H9 (cell line): ENCODE measurements around the gene APP. TPM values are rescaled to one million over a fixed set of nuclear protein-coding genes. Genes with fewer than 3 reads are reported as not detected.
A peak's percentile ranks its signal among the peaks of the same experiment; 100 is the strongest.

Source experiments
- DNase-seq: peaks from one replicate; pipeline ENCODE4 v3.0.0-alpha.2; 2017
- H2AFZ ChIP-seq: one replicate; pipeline ENCODE4 v1.6.1; 2013; ENCODE audit warnings: mild to moderate bottlenecking, low read length, control low read depth, moderate library complexity
- H2AK5ac ChIP-seq: 2 replicates; pipeline ENCODE4 v1.6.1; 2013; ENCODE audit warnings: low read length, control low read depth, mixed read lengths; ENCODE audit not compliant: insufficient read length
- H2BK120ac ChIP-seq: one replicate; pipeline ENCODE4 v1.6.1; 2013; ENCODE audit warnings: low read depth, mild to moderate bottlenecking, low read length, control low read depth, inconsistent platforms; ENCODE audit not compliant: poor library complexity, severe bottlenecking
- H2BK12ac ChIP-seq: 2 replicates; pipeline ENCODE4 v1.6.1; 2013; ENCODE audit warnings: low read length, control low read depth, mixed read lengths, low read depth; ENCODE audit not compliant: insufficient read length
- H2BK15ac ChIP-seq: 2 replicates; pipeline ENCODE4 v1.6.1; 2013; ENCODE audit warnings: low read depth, low read length, control low read depth
- H2BK20ac ChIP-seq: one replicate; pipeline ENCODE4 v1.6.1; 2013; ENCODE audit warnings: low read depth, mild to moderate bottlenecking, low read length, control low read depth, inconsistent platforms; ENCODE audit not compliant: poor library complexity, severe bottlenecking
- H2BK5ac ChIP-seq: 2 replicates; pipeline ENCODE4 v1.6.1; 2013; ENCODE audit warnings: low read length, control low read depth, mixed read lengths; ENCODE audit not compliant: insufficient read length
- H3K14ac ChIP-seq: 2 replicates; pipeline ENCODE4 v1.6.1; 2013; ENCODE audit warnings: low read length, control low read depth; ENCODE audit not compliant: insufficient read depth
- H3K18ac ChIP-seq: 2 replicates; pipeline ENCODE4 v1.6.1; 2013; ENCODE audit warnings: low read depth, mild to moderate bottlenecking, mixed read lengths, low read length, control low read depth; ENCODE audit not compliant: insufficient read length
- H3K23ac ChIP-seq: 2 replicates; pipeline ENCODE4 v1.6.1; 2013; ENCODE audit warnings: low read length, control low read depth, mixed read lengths, low read depth; ENCODE audit not compliant: insufficient read length
- H3K23me2 ChIP-seq: 2 replicates; pipeline ENCODE4 v1.6.1; 2013; ENCODE audit warnings: low read depth, mild to moderate bottlenecking, mixed read lengths, low read length, control low read depth; ENCODE audit not compliant: insufficient read length, poor library complexity, severe bottlenecking
- H3K27ac ChIP-seq: 2 replicates; pipeline ENCODE4 v1.5.1; 2013; ENCODE audit warnings: low read length, control low read depth, mixed read lengths, low read depth; ENCODE audit not compliant: insufficient read length
- H3K27me3 ChIP-seq: 2 replicates; pipeline ENCODE4 v1.6.1; 2013; ENCODE audit warnings: low read length, control low read depth, inconsistent platforms; ENCODE audit not compliant: insufficient read depth
- H3K4ac ChIP-seq: 2 replicates; pipeline ENCODE4 v1.6.1; 2013; ENCODE audit warnings: low read depth, mild to moderate bottlenecking, control low read depth, inconsistent platforms, low read length, moderate library complexity
- H3K4me1 ChIP-seq: 2 replicates; pipeline ENCODE4 v1.6.1; 2013; ENCODE audit warnings: low read length, control low read depth, inconsistent platforms; ENCODE audit not compliant: insufficient read depth
- H3K4me2 ChIP-seq: 2 replicates; pipeline ENCODE4 v1.6.1; 2013; ENCODE audit warnings: low read length, control low read depth, mixed read lengths; ENCODE audit not compliant: insufficient read length, insufficient read depth
- H3K56ac ChIP-seq: 2 replicates; pipeline ENCODE4 v1.6.1; 2013; ENCODE audit warnings: low read depth, mild to moderate bottlenecking, mixed read lengths, low read length, control low read depth; ENCODE audit not compliant: insufficient read length
- H3K79me1 ChIP-seq: 2 replicates; pipeline ENCODE4 v1.6.1; 2013; ENCODE audit warnings: low read depth, mild to moderate bottlenecking, moderate library complexity, low read length, control low read depth, inconsistent platforms; ENCODE audit not compliant: insufficient read depth, poor library complexity, severe bottlenecking
- H3K79me2 ChIP-seq: 2 replicates; pipeline ENCODE4 v1.6.1; 2013; ENCODE audit warnings: low read length, control low read depth, inconsistent platforms; ENCODE audit not compliant: insufficient read depth
- H3K9ac ChIP-seq: 2 replicates; pipeline ENCODE4 v1.6.1; 2013; ENCODE audit warnings: low read length, control low read depth, mixed read lengths; ENCODE audit not compliant: insufficient read length; ENCODE audit errors: extremely low read depth
- H3K9me3 ChIP-seq: one replicate; pipeline ENCODE4 v1.6.1; 2013; ENCODE audit warnings: low read depth, low read length, inconsistent platforms; ENCODE audit not compliant: control insufficient read depth
- H3T11ph ChIP-seq: one replicate; pipeline ENCODE4 v1.6.1; 2013; ENCODE audit warnings: mild to moderate bottlenecking, low read length, control low read depth, inconsistent platforms
- H4K20me1 ChIP-seq: one replicate; pipeline ENCODE4 v1.6.1; 2013; ENCODE audit not compliant: control insufficient read depth, insufficient read length, insufficient read depth
- H4K5ac ChIP-seq: 2 replicates; pipeline ENCODE4 v1.6.1; 2013; ENCODE audit warnings: low read depth, mild to moderate bottlenecking, mixed read lengths, low read length, control low read depth; ENCODE audit not compliant: insufficient read length
- H4K8ac ChIP-seq: replicated peaks from 2 replicates; pipeline ENCODE4 v1.6.1; 2013; ENCODE audit warnings: low read length, control low read depth, mixed read lengths, low read depth; ENCODE audit not compliant: insufficient read length
- H4K91ac ChIP-seq: 2 replicates; pipeline ENCODE4 v1.6.1; 2013; ENCODE audit warnings: low read depth, mild to moderate bottlenecking, moderate library complexity, mixed read lengths, low read length, control low read depth; ENCODE audit not compliant: insufficient read length
- H3K27ac Mint-ChIP-seq, 3 experiments: 2 replicates in 2 of 3; 3 replicates in 1 of 3; pipeline ENCODE4 v1.8.0; 2020 to 2021; ENCODE audit warnings: mixed read lengths in 3 of 3, mild to moderate bottlenecking in 1 of 3, moderate library complexity in 1 of 3
- H3K27me3 Mint-ChIP-seq: 2 replicates; pipeline ENCODE4 v1.8.0; 2021; ENCODE audit warnings: low read depth, mild to moderate bottlenecking, moderate library complexity, mixed read lengths
- H3K36me3 Mint-ChIP-seq, 3 experiments: 2 replicates in 2 of 3; 3 replicates in 1 of 3; pipeline ENCODE4 v1.8.0; 2020 to 2021; ENCODE audit warnings: low read depth in 3 of 3, mixed read lengths in 3 of 3; ENCODE audit not compliant: insufficient read depth in 1 of 3
- H3K4me1 Mint-ChIP-seq, 2 experiments: 2 replicates each; pipeline ENCODE4 v1.8.0; 2020; ENCODE audit warnings: mixed read lengths in 2 of 2
- H3K4me3 Mint-ChIP-seq, 2 experiments: 2 replicates in 1 of 2; 3 replicates in 1 of 2; pipeline ENCODE4 v1.8.0; 2020 to 2021; ENCODE audit warnings: mild to moderate bottlenecking in 2 of 2, mixed read lengths in 2 of 2, moderate library complexity in 1 of 2
- H3K9me3 Mint-ChIP-seq, 2 experiments: 2 replicates in 1 of 2; 3 replicates in 1 of 2; pipeline ENCODE4 v1.8.0; 2020; ENCODE audit warnings: mild to moderate bottlenecking in 2 of 2, mixed read lengths in 2 of 2, moderate library complexity in 1 of 2
- WGBS: extraction: QIAGEN DNeasy Blood & Tissue Kit; methylation state at CpG from one replicate; pipeline ENCODE4 v1.1.7; 2013; ENCODE audit warnings: missing lambda C conversion rate, low lambda C conversion rate, mixed read lengths; ENCODE audit not compliant: insufficient read length; ENCODE audit errors: extremely low coverage; 5-methylcytosine and 5-hydroxymethylcytosine counted together
- total RNA-seq: library from RNA; stranded (reverse); gene quantifications from 2 replicates; pipeline ENCODE4 v1.2.1, GENCODE V29; 2021
- TF ChIP-seq, protein P1 (sequence below): fragments of 200-600 bp; sonication (generic); conservative IDR thresholded peaks from 3 replicates; pipeline ENCODE4 v1.8.0; 2021; ENCODE audit warnings: antibody characterized with exemption, mild to moderate bottlenecking

Gene APP
- total RNA-seq, 1 experiment from 2014 or later, result 380 TPM

DNA sequence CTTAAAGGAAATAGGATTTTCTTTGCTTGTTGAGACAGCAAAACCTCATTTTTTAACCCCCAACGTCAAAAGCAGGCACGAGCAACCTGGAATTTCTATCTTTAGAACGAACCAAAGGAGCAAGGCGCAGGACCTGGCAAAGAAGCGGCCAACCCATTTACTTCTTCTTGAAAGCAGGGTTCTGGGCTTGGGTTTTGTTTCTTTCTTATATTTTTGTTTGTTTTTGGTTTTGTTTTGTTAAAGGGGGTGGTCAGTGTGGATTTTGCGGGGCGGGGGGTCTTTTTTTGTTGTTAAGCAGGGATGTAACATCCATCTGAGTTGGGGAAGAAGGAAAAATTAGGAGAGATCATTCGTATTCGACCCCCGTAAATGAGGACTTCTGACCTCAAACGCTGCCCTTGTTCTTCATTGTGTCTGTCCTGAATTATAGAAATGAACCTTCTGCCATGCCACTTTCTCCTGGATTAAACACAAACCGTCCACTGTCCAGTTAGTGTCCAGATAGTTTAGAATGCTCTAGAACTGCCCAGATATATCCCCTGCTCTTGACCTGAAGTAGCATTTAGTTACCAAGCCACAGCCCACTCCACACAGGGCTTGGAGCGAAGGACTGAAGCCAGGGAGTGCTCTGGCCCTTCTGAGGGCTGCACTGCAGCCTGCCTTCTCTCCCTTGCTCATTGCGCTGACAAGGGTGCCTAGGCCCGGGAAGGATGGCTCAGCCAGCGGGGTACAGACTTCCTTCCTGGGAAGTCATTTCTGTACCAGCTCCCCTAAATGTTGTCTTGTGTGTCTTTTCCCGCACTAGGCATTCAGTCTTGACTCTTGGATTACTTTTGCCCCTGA, 909 bp upstream of the APP start:
- Histone ChIP-seq H4K8ac (no peak overlapping the region), H4K20me1 (no peaks in the 10 kb centered on the region), H3K18ac (peak overlapping the region; percentile 73), H3K27me3 (no peaks in the 10 kb centered on the region), H3K79me1 (peaks cover 2% of the 10 kb centered on the region), H2BK20ac (no peak overlapping the region), H3K27ac (no peak overlapping the region), H2BK12ac (no peak overlapping the region), H3K4me1 (peaks cover 7% of the 10 kb centered on the region; the same call in 1 of the 2 replicates), H3K23ac (no peak overlapping the region), H2BK5ac (no peak overlapping the region), H3K4me2 (peak overlapping the region; percentile 84), H3K56ac (no peak overlapping the region), H3K14ac (no peak overlapping the region), H3K23me2 (peaks cover 10% of the 10 kb centered on the region), H3K79me2 (peaks cover 28% of the 10 kb centered on the region; the same call in 1 of the 2 replicates), H4K5ac (no peak overlapping the region), H4K91ac (no peak overlapping the region), H2BK120ac (no peak overlapping the region), H3T11ph (no peak overlapping the region), H3K9ac (peak overlapping the region; percentile 31), H2BK15ac (no peak overlapping the region), H3K9me3 (no peaks in the 10 kb centered on the region), H3K4ac (no peak overlapping the region), H2AFZ (peak overlapping the region; percentile 84), H2AK5ac (no peak overlapping the region)
- no CpG with 5 or more reads among the region's 17 CpGs for WGBS
- Mint-ChIP-seq H3K36me3 (peaks cover 0 to 5% (median 3%) of the 10 kb centered on the region in 3 experiments; a peak in 2 of 7 replicates), H3K27ac (peak overlapping the region; percentile 23 to 85 (median 45); a peak in 4 of 7 replicates), H3K4me1 (peaks cover 36 to 38% of the 10 kb centered on the region in 2 experiments), H3K9me3 (no peaks in the 10 kb centered on the region), H3K4me3 (peak overlapping the region; percentile 93 to 97), H3K27me3 (peaks cover 4% of the 10 kb centered on the region; the same call in 1 of the 2 replicates)
- DNase-seq, result no peak
- TF ChIP-seq, protein P1, sequence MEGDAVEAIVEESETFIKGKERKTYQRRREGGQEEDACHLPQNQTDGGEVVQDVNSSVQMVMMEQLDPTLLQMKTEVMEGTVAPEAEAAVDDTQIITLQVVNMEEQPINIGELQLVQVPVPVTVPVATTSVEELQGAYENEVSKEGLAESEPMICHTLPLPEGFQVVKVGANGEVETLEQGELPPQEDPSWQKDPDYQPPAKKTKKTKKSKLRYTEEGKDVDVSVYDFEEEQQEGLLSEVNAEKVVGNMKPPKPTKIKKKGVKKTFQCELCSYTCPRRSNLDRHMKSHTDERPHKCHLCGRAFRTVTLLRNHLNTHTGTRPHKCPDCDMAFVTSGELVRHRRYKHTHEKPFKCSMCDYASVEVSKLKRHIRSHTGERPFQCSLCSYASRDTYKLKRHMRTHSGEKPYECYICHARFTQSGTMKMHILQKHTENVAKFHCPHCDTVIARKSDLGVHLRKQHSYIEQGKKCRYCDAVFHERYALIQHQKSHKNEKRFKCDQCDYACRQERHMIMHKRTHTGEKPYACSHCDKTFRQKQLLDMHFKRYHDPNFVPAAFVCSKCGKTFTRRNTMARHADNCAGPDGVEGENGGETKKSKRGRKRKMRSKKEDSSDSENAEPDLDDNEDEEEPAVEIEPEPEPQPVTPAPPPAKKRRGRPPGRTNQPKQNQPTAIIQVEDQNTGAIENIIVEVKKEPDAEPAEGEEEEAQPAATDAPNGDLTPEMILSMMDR, result no peak
